Prostate gland (tissue), 2 donors: ENCODE results near the gene EXOC2. TPM values are rescaled to one million over a fixed set of nuclear protein-coding genes. Genes with fewer than 3 reads are reported as not detected.
"Not testable (repeated sequence)": the region's sequence is repeated elsewhere in the genome, so short reads cannot be mapped to it uniquely, and the experiment has no call there.

Experiments used
- DNase-seq: peaks from one replicate; pipeline ENCODE4 v3.0.0-alpha.2; 2019; ENCODE audit warnings: low spot score
- H3K27ac ChIP-seq, 2 donors: fragments of 200-600 bp; sonication (generic); 2 replicates each; pipeline ENCODE4 v1.5.1; 2017 to 2019
- H3K27me3 ChIP-seq: fragments of 200-600 bp; sonication (generic); replicated peaks from 2 replicates; pipeline ENCODE4 v1.5.1; 2019; ENCODE audit not compliant: insufficient read depth
- H3K36me3 ChIP-seq, 2 donors: fragments of 200-600 bp; sonication (generic); 1 replicate in 1 of 2; 2 replicates in 1 of 2; pipeline versions ENCODE4 v1.5.1 to v1.8.1; 2017 to 2019
- H3K4me1 ChIP-seq: fragments of 200-600 bp; sonication (generic); replicated peaks from 2 replicates; pipeline ENCODE4 v1.5.1; 2019
- H3K4me3 ChIP-seq, 2 donors: fragments of 200-600 bp; sonication (generic); 2 replicates each; pipeline ENCODE4 v1.5.1; 2017 to 2019
- H3K9me3 ChIP-seq: fragments of 200-600 bp; sonication (generic); 2 replicates; pipeline ENCODE4 v1.5.1; 2017
- CTCF ChIP-seq, 4 experiments: fragments of 200-600 bp in 2 of 4; fragments of 450-650 bp in 2 of 4; sonication (generic) in 2 of 4; IDR thresholded peaks; 1 replicate in 3 of 4; 2 replicates in 1 of 4; pipeline ENCODE4 v1.5.1; 2016 to 2019; ENCODE audit warnings: antibody characterized with exemption in 4 of 4, mild to moderate bottlenecking in 2 of 4, moderate library complexity in 2 of 4
- POLR2A ChIP-seq: fragments of 450-650 bp; IDR thresholded peaks from one replicate; pipeline ENCODE4 v1.6.1; 2016; ENCODE audit warnings: antibody characterized with exemption, mild to moderate bottlenecking
- POLR2AphosphoS5 ChIP-seq: sonication (generic); formaldehyde crosslinking; IDR thresholded peaks from one replicate; pipeline ENCODE4 v1.6.1; 2017; ENCODE audit warnings: antibody characterized with exemption
- WGBS: methylation state at CpG from one replicate; pipeline ENCODE4 v1.1.5; 2018; 5-methylcytosine and 5-hydroxymethylcytosine counted together
- intact Hi-C: fragments of 100-400 bp; cut with DNase I; formaldehyde crosslinking; loops from one replicate; pipeline ENCODE4 v1.14.2; 2022
- total RNA-seq, 2 donors: library from RNA; depleted of rRNA; stranded (reverse); fragments of >200 nt; gene quantifications; one replicate each; pipeline ENCODE4 v1.1.0, GENCODE V29; 2016

EXOC2 gene
- total RNA-seq, 2 donors from 2014 or later, result 18.2 to 30.8 TPM

GRCh38 chr6:568085-568484, 124.9 kb downstream of the EXOC2 start:
- Histone ChIP-seq H3K9me3 (no peaks in the 10 kb centered on the region), H3K36me3 (no peaks in the 10 kb centered on the region), H3K4me1 (no peaks in the 10 kb centered on the region), H3K27ac (no peak overlapping the region), H3K4me3 (no peak overlapping the region), H3K27me3 (no peaks in the 10 kb centered on the region)
- intact Hi-C loops, result no loop called here
- WGBS, result 84% methylated on average over 9 of the region's 9 CpGs
- no peak for DNase-seq
- TF ChIP-seq POLR2AphosphoS5 (no peak), CTCF (IDR thresholded peaks at IDR 0.05) (no peak), POLR2A (no peak)

- intact Hi-C loops, result no loop called here
- no peak overlapping the region for H3K4me3 ChIP-seq
- H3K36me3 ChIP-seq, result no peaks in the 10 kb centered on the region
- no peaks in the 10 kb centered on the region for H3K4me1 ChIP-seq
- TF ChIP-seq POLR2AphosphoS5 (no peak), CTCF (IDR thresholded peaks at IDR 0.05) (no peak), POLR2A (no peak)
- no peak overlapping the region for H3K27ac ChIP-seq
- WGBS, result 96% methylated on average over 13 of the region's 13 CpGs
- H3K9me3 ChIP-seq, result no peaks in the 10 kb centered on the region
- DNase-seq, result no peak
- no peaks in the 10 kb centered on the region for H3K27me3 ChIP-seq
Measured at GRCh38 chr6:563863-564262, 129.1 kb downstream of the EXOC2 start.

- no peaks in the 10 kb centered on the region for H3K27me3 ChIP-seq
- WGBS, result 67% methylated on average over 15 of the region's 15 CpGs
- no peaks in the 10 kb centered on the region for H3K4me1 ChIP-seq
- no peak overlapping the region for H3K27ac ChIP-seq
- TF ChIP-seq CTCF (IDR thresholded peaks at IDR 0.05), result no peak
- TF ChIP-seq POLR2A, result no peak
- no peak for TF ChIP-seq POLR2AphosphoS5
- H3K4me3 ChIP-seq, result no peak overlapping the region
- intact Hi-C loops, result no loop called here
- no peak for DNase-seq
- no peaks in the 10 kb centered on the region for H3K9me3 ChIP-seq
- H3K36me3 ChIP-seq, result no peaks in the 10 kb centered on the region
Measured at GRCh38 chr6:562052-562676, 130.8 kb downstream of the EXOC2 start.

GRCh38 chr6:561335-561734, 131.6 kb downstream of the EXOC2 start:
- intact Hi-C loops, H3K27ac ChIP-seq, H3K9me3 ChIP-seq, H3K4me3 ChIP-seq, H3K4me1 ChIP-seq, H3K27me3 ChIP-seq, DNase-seq, H3K36me3 ChIP-seq: not testable (repeated sequence)
- WGBS, result 98% methylated on average over 7 of the region's 7 CpGs

- Histone ChIP-seq H3K36me3 (no peaks in the 10 kb centered on the region), H3K27me3 (no peaks in the 10 kb centered on the region), H3K9me3 (no peaks in the 10 kb centered on the region), H3K4me3 (no peak overlapping the region), H3K4me1 (no peaks in the 10 kb centered on the region), H3K27ac (no peak overlapping the region)
- no peak for DNase-seq
- WGBS, result 86% methylated on average over 3 of the region's 3 CpGs
- intact Hi-C loops, result no loop called here
- TF ChIP-seq POLR2A, result no peak
- no peak for TF ChIP-seq POLR2AphosphoS5
- no peak for TF ChIP-seq CTCF (IDR thresholded peaks at IDR 0.05)
Measured at GRCh38 chr6:558959-559358, 134.0 kb downstream of the EXOC2 start.
